Iris pigment epithelial cell (primary cell): ENCODE results near the gene MRTFA.
"Not testable (repeated sequence)": the region's sequence is repeated elsewhere in the genome, so short reads cannot be mapped to it uniquely, and the experiment has no call there.

ENCODE experiments used
- DNase-seq: peaks from one replicate; pipeline ENCODE4 v3.0.0-alpha.2; 2011; ENCODE audit warnings: low read depth

Gene MRTFA

DNA sequence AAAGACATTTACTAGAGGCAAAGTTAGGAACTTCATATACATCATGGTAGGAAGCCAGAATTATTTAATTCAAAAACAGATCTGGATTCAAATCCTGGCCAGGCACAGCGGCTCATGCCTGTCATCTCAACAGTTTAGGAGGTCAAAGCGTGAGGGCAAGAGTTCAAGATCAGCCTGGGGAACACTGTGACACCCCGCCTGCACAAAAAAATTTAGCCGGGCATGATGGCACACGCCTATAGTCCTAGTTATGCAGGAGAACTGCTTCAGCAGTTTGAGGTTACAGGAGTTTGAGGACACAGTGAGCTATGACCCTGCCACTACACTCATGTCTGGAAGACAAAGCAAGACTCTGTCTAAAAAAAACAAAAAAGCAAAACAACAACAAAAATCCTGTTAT lies 8.9 kb downstream of the MRTFA start:
- DNase-seq: no peak

- no peak for DNase-seq
These were observed 9.7 kb downstream of the MRTFA start for GRCh38 chr22:40626851-40627250.

- not testable (repeated sequence) for DNase-seq
These were observed 10.7 kb downstream of the MRTFA start for GRCh38 chr22:40625794-40626193.

GRCh38 chr22:40625281-40625680 lies 11.2 kb downstream of the MRTFA start:
- not testable (repeated sequence) for DNase-seq

- DNase-seq: no peak
These were observed 11.7 kb downstream of the MRTFA start for GRCh38 chr22:40624770-40625169.

DNA sequence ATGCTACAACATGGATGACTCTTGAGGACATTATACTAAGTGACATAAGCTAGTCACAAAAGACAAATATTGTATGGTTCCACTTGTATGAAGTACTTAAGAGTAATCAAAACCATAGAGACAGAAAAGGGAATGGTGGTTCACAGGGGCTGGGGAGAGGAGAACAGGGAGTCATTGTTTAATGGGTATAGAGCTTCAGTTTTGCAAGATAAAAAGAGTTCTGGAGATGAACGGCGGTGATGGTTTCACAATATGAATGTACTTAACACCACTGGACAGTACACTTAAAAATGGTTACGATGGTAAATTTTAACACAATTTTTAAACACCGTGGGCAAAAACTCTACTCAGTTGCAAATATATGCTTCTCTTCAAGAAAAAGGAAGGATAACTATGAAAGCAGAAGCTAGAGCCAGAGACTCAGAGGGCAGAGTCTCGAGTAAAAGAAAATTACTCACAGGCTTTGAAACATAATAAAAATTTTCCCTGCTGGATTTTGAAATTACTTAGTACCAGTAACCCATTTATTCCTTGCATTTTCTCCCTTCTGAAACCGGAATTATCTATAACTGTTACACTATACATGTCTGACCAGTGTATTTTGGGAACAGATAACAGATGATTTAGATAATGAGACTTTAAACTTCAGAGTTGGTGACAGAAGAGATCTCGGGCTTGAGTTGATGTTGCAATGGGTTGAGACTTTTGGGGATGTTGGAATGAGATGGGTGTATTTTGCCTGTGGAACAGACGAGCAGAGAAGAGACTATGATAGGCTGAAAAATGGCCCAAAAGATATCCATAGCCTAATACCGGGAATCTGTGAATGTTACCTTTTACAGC lies 15.0 kb downstream of the MRTFA start:
- DNase-seq: no peak

GRCh38 chr22:40620464-40621046 lies 16.0 kb downstream of the MRTFA start:
- peak; percentile 85 for DNase-seq

GRCh38 chr22:40618400-40618799 lies 18.1 kb downstream of the MRTFA start:
- no peak for DNase-seq

GRCh38 chr22:40616578-40616977 lies 19.9 kb downstream of the MRTFA start:
- DNase-seq: no peak

GRCh38 chr22:40613067-40613466 lies 23.5 kb downstream of the MRTFA start:
- DNase-seq: no peak

- DNase-seq: no peak
These were observed 24.2 kb downstream of the MRTFA start for GRCh38 chr22:40612291-40612751.

GRCh38 chr22:40611606-40612005 lies 24.9 kb downstream of the MRTFA start:
- DNase-seq: no peak

- DNase-seq: peak; percentile 48
These were observed 26.1 kb downstream of the MRTFA start for GRCh38 chr22:40610329-40610850.

DNA sequence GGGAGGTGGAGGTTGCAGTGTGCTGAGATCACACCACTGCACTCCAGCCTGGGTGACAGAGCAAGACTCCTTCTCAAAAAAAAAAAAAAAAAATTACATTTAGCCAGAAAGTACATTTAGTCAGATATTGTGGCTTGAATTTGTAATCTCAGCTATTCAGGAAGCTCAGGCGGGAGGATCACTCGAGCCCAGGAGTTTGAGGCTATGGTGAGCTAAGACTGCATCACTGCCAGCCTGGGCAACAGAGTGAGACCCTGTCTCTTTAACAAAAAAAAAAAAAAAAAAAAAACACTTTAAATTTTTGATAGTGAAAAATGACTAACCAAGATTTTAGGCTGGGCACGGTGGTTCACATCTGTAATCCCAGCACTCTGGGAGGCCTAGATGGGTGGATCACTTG lies 27.3 kb downstream of the MRTFA start:
- peak; percentile 34 for DNase-seq

GRCh38 chr22:40607506-40607905 lies 29.0 kb downstream of the MRTFA start:
- DNase-seq: no peak

- DNase-seq: no peak
These were observed 30.2 kb downstream of the MRTFA start for GRCh38 chr22:40606306-40606705.

GRCh38 chr22:40605761-40606160 lies 30.8 kb downstream of the MRTFA start:
- DNase-seq: peak; percentile 52

GRCh38 chr22:40603088-40603605 lies 33.4 kb downstream of the MRTFA start:
- peak; percentile 80 for DNase-seq

- peak; percentile 26 for DNase-seq
These were observed 34.3 kb downstream of the MRTFA start for GRCh38 chr22:40602231-40602630.

DNA sequence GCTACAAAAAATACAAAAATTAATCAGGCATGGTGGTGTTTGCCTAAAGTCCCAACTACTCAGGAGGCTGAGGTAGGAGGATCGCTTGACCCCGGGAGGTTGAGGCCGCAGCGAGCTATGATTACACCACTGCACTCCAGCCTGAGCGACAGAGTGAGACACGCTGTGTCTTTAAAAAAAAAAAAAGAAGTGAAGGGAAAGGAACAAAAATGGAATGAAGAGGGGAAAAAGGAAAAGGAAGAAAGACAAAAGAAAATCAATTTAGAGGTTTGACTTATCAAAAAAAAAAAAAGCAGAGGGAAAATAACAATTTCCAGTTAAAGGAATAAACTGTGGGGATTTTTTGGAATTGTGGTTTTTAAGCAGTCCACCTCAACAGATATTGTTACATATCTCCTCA lies 36.8 kb downstream of the MRTFA start:
- no peak for DNase-seq

DNA sequence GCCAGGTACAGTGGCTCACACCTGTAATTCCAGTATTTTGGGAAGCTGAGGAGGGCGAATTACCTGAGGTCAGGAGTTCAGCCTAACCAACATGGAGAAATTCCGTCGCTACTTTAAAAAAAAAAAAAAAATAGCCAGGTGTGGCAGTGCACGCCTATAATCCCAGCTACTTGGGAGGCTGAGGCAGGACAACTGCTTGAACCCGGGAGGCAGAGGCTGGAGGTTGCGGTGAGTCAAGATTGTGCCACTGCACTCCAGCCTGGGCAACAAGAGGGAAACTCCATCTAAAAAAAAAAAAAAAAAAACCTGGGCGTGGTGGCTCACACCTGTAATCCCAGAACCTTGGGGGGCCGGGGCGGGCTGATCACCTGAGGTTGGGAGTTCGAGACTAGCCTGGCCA lies 37.8 kb downstream of the MRTFA start:
- DNase-seq: not testable (repeated sequence)

DNA sequence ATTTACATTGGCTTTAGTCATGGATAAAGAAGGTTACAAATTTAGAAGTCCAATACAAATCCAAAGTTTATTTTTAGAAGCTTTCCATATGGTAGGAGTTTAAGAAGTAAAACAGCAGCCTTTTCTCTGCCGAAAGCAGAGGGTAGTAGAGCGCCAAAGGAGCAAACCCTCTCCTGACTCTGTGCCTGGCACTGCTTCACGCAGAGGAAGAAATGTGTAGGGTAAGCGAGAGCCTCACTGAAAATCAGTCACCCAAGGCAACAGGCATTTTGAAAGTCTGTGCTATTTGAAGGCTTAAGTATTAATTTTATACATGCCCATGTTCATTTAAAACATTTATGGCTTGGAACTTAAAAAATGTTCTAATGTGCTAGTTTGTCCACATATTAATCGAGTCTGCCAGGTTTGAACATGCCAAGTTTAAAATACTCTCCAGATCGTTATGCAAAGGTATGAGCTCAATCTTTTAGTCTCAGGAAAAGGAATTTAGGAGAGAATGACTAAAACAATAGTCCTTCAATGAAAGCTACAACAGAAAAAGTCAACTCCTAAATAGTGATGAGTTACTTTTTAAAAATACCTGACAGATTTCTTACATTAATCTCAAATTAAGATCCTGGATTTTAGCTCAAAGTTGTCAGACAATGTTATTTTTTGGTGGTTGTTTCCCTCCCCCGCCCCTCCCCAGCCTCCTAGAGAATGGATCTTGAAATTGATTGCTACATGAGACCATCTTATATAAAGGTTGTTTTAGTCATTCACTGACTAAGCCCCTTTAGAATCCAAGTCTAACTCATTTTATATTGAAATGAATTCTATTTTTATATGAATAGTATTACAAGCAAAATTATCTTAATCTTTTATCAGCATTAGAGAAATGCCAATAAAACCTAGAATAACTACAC lies 38.7 kb downstream of the MRTFA start:
- peak; percentile 30 for DNase-seq
